ENCODE data around the gene LSM12. TPM values are rescaled to one million over a fixed set of nuclear protein-coding genes. Genes with fewer than 3 reads are reported as not detected.

The LSM12 gene
- total and polyA plus RNA-seq, 2 of the 8 experiments (the other 6 are each of a cell fraction or from before 2014, with no cell fraction given), result 69.8 to 142 TPM

GRCh38 chr17:44044071-44044470 lies 22.4 kb downstream of the LSM12 start:
- Histone ChIP-seq H4K5ac (ENCODE audit: insufficient read length, low read depth, low read length) (no peak overlapping the region), H3K4ac (replicated peaks; ENCODE audit: insufficient read length, low read depth, low read length) (no peak overlapping the region), H3K79me2 (ENCODE audit: control insufficient read depth in 1 of 2, insufficient read depth in 2 of 2, low read length in 2 of 2) (peaks cover 0 to 77% of the 10 kb centered on the region in 2 experiments; a peak in 2 of 4 replicates), H3K4me3 (ENCODE audit: extremely low read depth in 1 of 4, insufficient read depth in 2 of 4, low read depth in 3 of 4, low read length in 4 of 4) (no peak overlapping the region), H3K23me2 (ENCODE audit: low read depth, low read length) (no peaks in the 10 kb centered on the region), H3K4me1 (replicated peaks in 1 of 4; ENCODE audit: control insufficient read depth in 3 of 4, insufficient read depth in 4 of 4, low read length in 3 of 4) (no peaks in the 10 kb centered on the region), H3K27ac (ENCODE audit: low read depth, low read length) (no peak overlapping the region), H2AK5ac (ENCODE audit: low read depth, low read length) (no peak overlapping the region), H3K79me1 (ENCODE audit: low read depth, low read length) (peaks cover 4% of the 10 kb centered on the region; the same call in 1 of the 2 replicates), H2BK15ac (ENCODE audit: low read length) (no peak overlapping the region), H4K91ac (replicated peaks; ENCODE audit: insufficient read length, low read length) (no peak overlapping the region), H3K27me3 (replicated peaks in 1 of 4; ENCODE audit: control insufficient read depth in 3 of 4, extremely low read depth in 1 of 4, insufficient read depth in 3 of 4, low read length in 3 of 4) (no peaks in the 10 kb centered on the region), H3K9ac (replicated peaks in 1 of 4; ENCODE audit: extremely low read depth in 1 of 4, low read depth in 3 of 4, low read length in 3 of 4) (no peak overlapping the region), H3K14ac (ENCODE audit: insufficient read length) (no peak overlapping the region), H3K4me2 (ENCODE audit: insufficient read depth in 1 of 2, low read depth in 2 of 2, low read length in 2 of 2) (no peak overlapping the region), H4K8ac (ENCODE audit: extremely low read depth, insufficient read depth, low read length) (no peak overlapping the region), H3K23ac (ENCODE audit: insufficient read length) (no peak overlapping the region), H3K18ac (ENCODE audit: extremely low read depth, low read length) (no peak overlapping the region), H2BK20ac (ENCODE audit: low read length) (no peak overlapping the region), H3K56ac (replicated peaks; ENCODE audit: insufficient read length, low read depth, low read length) (no peak overlapping the region), H4K20me1 (replicated peaks in 1 of 2; ENCODE audit: control insufficient read depth in 1 of 2, insufficient read depth in 2 of 2, low read length in 2 of 2) (peaks cover 5 to 11% of the 10 kb centered on the region in 2 experiments), H2AFZ (ENCODE audit: low read length) (no peak overlapping the region), H2BK5ac (ENCODE audit: low read depth, low read length) (no peak overlapping the region), H2BK120ac (replicated peaks; ENCODE audit: low read depth, low read length) (no peak overlapping the region), H3K36me3 (ENCODE audit: control insufficient read depth in 2 of 4, insufficient read depth in 4 of 4, low read length in 3 of 4) (peaks cover 2 to 33% (median 14%) of the 10 kb centered on the region in 4 experiments; a peak in 7 of 8 replicates), H2BK12ac (ENCODE audit: low read depth, low read length) (no peak overlapping the region), H3K9me3 (ENCODE audit: insufficient read depth in 2 of 2, low read depth in 1 of 2, low read length in 1 of 2) (no peaks in the 10 kb centered on the region; a peak in 1 of 4 replicates)
- DNase-seq (ENCODE audit: low read depth in 1 of 2, low spot score in 2 of 2), result no peak
- ChIA-PET POLR2A (ENCODE audit: partially characterized antibody) (interaction anchor here (0.6 to 7.4 kb wide), 12 partner anchors 10 to 316 kb away, joined by 3 to 55 read pairs (median 4); partner anchors contain the start of genes LSM12 and TMEM101), CTCF (ENCODE audit: partially characterized antibody) (interaction anchor here (0.6 to 9.5 kb wide), 14 partner anchors 7 to 164 kb away, joined by 3 to 108 read pairs (median 4); partner anchors contain the start of gene TMEM101)
- TF ChIP-seq BRCA1 (IDR thresholded peaks at IDR 0.05; ENCODE audit: low read depth, low read length), result no peak
- FAIRE-seq, result no peak
- 75% methylated on average over 1 of the region's 1 CpG; no CpG with 5 or more reads in 1 of the 2 experiments for WGBS, 2 experiments (ENCODE audit: extremely low coverage in 1 of 2, insufficient coverage in 1 of 2, insufficient read length in 1 of 2, insufficient replicate concordance in 2 of 2, low coverage in 1 of 2, low lambda C conversion rate in 2 of 2, missing lambda C conversion rate in 1 of 2)

All from H1 (cell line).